Measurements from ENCODE around the gene ADGRD1. TPM values are rescaled to one million over a fixed set of nuclear protein-coding genes. Genes with fewer than 3 reads are reported as not detected.

The ADGRD1 gene
- total RNA-seq, 4 donors from 2014 or later: 28.2 to 52.4 (median 41.8) TPM

DNA sequence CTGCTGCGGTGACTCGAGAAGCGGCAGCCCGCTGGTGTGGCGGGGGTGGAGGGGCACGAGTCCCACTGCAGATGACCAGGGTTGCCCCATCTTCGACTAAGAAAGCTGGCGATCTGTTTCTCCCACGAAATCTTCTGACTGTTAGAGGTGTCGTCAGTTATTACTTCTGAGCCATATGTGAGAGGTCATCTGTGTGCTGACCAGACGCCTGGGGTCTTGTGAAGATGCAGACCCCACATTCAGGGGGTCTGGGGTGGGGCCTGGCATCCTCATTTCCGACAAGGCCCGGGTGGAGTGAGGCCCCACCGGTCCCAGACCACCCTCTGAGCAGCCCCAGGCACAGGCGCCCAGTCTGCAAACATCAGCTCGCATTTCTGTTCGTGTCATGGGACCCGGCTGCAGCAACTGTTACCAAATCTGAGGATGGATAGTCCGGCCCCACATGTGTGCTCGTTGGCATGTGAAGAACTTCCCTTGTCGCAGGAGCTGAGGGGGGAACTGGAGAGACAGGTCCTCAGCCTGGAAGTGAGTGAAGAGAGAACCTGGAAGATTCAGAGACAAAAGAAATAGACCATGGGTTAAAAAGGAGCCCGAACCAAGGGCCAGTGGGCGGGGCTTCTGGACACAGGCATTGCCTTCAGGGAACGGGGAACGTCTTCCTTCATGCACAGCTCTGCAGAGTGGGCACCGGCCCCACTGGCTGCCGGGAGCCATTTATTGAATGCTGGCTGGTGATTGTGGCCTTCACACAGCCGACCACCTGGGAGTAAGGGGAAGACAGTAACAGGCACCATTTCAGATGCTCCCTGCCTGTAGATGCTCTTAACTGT lies 135.2 kb downstream of the ADGRD1 start:
- no peak overlapping the region for H3K4me3 ChIP-seq
- no peaks in the 10 kb centered on the region for H3K27me3 ChIP-seq
- intact Hi-C loops (cut with DNase I): no loop called here
- H3K27ac ChIP-seq (replicated peaks in 1 of 4): no peak overlapping the region
- H3K9me3 ChIP-seq: no peaks in the 10 kb centered on the region
- peaks cover 0 to 2% (median 1%) of the 10 kb centered on the region in 4 donors for H3K4me1 ChIP-seq
- peaks cover 0 to 54% (median 47%) of the 10 kb centered on the region in 4 donors for H3K36me3 ChIP-seq
- no peak for DNase-seq (ENCODE audit: extremely low spot score)
- TF ChIP-seq POLR2AphosphoS5 (IDR thresholded peaks at IDR 0.05) (no peak), POLR2A (IDR thresholded peaks at IDR 0.05; ENCODE audit: low read depth) (no peak), EP300 (IDR thresholded peaks at IDR 0.05) (no peak)
- TF ChIP-seq, protein P1, sequence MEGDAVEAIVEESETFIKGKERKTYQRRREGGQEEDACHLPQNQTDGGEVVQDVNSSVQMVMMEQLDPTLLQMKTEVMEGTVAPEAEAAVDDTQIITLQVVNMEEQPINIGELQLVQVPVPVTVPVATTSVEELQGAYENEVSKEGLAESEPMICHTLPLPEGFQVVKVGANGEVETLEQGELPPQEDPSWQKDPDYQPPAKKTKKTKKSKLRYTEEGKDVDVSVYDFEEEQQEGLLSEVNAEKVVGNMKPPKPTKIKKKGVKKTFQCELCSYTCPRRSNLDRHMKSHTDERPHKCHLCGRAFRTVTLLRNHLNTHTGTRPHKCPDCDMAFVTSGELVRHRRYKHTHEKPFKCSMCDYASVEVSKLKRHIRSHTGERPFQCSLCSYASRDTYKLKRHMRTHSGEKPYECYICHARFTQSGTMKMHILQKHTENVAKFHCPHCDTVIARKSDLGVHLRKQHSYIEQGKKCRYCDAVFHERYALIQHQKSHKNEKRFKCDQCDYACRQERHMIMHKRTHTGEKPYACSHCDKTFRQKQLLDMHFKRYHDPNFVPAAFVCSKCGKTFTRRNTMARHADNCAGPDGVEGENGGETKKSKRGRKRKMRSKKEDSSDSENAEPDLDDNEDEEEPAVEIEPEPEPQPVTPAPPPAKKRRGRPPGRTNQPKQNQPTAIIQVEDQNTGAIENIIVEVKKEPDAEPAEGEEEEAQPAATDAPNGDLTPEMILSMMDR (IDR thresholded peaks at IDR 0.05): no peak
- WGBS: 88% methylated on average over 27 of the region's 28 CpGs

DNA sequence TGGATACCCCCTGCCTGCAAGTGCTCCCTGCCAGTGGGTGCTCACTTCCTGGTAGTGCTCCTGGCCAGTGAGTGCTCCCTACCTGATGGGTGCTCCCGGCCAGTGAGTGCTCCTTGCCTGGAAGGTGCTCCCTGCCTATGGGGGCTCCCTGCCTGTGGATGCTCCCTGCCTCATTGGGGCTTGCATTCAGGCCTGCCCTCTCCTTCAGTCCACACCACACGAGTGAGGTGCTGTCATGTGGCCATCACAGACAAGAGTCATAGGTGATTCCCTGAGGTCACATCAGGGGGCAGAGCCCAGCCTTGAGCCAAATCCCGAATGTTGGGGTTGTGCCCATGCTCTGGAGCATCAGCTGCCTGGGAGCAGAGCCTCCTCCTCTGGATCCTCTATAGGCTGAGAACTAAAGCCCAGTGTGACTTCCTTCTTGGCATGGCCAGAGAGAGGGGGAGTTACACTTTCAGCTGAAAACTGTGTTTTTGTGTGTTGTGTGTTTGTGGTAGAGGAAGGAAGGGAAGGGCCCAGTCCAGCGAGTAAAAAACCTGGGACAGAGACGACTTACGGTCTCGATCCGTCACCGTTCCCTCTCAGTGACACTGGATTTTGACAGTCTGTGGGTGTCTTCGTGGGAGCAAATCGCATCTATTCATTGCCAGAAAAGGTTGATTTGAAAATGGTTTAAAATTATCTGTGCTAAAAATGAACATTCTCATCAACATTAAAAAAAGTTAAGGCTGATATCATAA lies 136.0 kb downstream of the ADGRD1 start:
- WGBS: 67% methylated on average over 11 of the region's 11 CpGs
- Histone ChIP-seq H3K27me3 (no peaks in the 10 kb centered on the region), H3K9me3 (no peaks in the 10 kb centered on the region), H3K4me1 (peaks cover 0 to 2% (median 1%) of the 10 kb centered on the region in 4 donors), H3K36me3 (peaks cover 0 to 46% (median 40%) of the 10 kb centered on the region in 4 donors), H3K4me3 (no peak overlapping the region), H3K27ac (replicated peaks in 1 of 4) (no peak overlapping the region)
- TF ChIP-seq POLR2A (IDR thresholded peaks at IDR 0.05; ENCODE audit: low read depth) (no peak), POLR2AphosphoS5 (IDR thresholded peaks at IDR 0.05) (no peak), EP300 (IDR thresholded peaks at IDR 0.05) (no peak)
- TF ChIP-seq, protein P1 (IDR thresholded peaks at IDR 0.05): no peak
- intact Hi-C loops (cut with DNase I): no loop called here
- no peak for DNase-seq (ENCODE audit: extremely low spot score)

DNA sequence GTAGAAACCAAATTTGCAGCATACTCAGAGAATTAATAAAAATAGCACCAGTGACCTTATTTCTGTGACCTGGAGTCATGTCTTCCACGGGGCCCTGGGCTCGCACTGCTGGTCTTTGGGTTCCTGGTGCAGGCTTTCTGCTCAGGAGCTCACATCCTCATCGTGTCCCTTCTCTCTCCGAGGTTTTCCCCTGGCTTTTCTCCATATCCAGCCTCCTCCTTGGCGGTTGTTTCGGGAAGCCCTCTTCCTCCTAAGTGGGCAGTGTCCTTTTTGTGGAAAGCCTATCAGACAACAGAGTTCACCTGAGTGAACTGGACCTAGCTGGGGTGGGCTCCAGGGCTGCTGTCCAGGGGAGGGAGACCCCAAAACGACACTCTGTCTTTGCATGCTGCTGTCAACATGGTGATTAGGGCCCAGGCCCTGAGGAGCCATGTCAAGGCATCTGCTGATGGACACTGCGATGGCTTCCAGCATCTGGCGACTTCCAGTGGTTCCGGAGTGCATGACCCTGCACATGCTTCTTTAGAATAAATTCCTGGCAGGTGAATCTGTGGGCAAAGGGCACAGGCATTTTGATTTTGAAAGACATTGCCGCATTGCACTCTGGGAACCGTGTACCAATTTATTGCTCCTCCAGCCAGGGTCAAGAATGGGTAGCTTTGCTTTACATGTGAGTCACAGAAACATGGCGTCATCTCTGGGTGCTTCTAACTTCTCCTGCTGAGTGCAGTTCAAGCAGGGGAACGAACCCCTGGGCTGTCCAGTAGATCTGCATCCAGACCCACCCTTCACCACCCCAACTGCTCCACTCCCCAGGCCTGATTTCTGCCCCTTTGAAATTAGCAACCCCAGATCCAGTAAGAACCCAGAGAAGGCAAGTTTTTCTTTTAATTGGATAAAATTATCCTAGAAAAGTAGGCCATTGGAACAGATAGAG lies 136.8 kb downstream of the ADGRD1 start:
- no peak for DNase-seq (ENCODE audit: extremely low spot score)
- TF ChIP-seq POLR2AphosphoS5 (IDR thresholded peaks at IDR 0.05) (no peak), EP300 (IDR thresholded peaks at IDR 0.05) (no peak), POLR2A (IDR thresholded peaks at IDR 0.05; ENCODE audit: low read depth) (no peak)
- TF ChIP-seq, protein P1 (IDR thresholded peaks at IDR 0.05): no peak
- no peaks in the 10 kb centered on the region for H3K9me3 ChIP-seq
- peaks cover 0 to 2% (median 1%) of the 10 kb centered on the region in 4 donors for H3K4me1 ChIP-seq
- no peak overlapping the region for H3K4me3 ChIP-seq
- H3K27me3 ChIP-seq: no peaks in the 10 kb centered on the region
- intact Hi-C loops (cut with DNase I): no loop called here
- no peak overlapping the region for H3K27ac ChIP-seq (replicated peaks in 1 of 4)
- peaks cover 0 to 38% (median 32%) of the 10 kb centered on the region in 4 donors for H3K36me3 ChIP-seq
- 78% methylated on average over 14 of the region's 14 CpGs for WGBS

DNA sequence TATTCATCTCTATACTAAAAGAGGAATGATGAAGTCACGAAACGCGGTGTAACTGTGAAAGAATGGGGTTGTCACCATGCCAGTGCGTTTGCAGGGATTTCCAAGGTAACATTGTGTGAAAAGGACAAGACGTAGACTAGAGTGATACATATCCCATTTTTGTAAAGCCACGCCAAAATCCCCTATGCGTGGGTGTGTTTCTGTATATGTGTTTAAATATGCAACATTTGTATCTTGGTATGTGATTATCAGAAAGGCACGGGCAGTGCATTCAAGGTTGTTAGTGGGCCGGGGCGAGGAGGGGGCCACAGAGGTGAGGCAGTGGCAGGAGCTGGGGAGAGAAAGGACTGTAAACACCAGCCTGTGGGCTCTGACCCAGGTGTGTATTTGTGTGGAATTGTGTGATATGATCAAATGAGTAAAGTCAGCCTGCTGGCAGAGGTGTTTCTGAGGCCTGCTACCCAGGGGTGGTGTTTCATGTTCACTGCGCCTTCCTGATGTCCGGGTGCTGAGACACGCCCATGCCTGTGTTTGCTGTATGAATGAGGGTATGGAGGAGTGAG lies 137.8 kb downstream of the ADGRD1 start:
- no peak for DNase-seq (ENCODE audit: extremely low spot score)
- H3K27ac ChIP-seq (replicated peaks in 1 of 4): no peak overlapping the region
- H3K9me3 ChIP-seq: no peaks in the 10 kb centered on the region
- H3K4me3 ChIP-seq: no peak overlapping the region
- 81% methylated on average over 12 of the region's 13 CpGs for WGBS
- TF ChIP-seq EP300 (IDR thresholded peaks at IDR 0.05) (no peak), POLR2A (IDR thresholded peaks at IDR 0.05; ENCODE audit: low read depth) (no peak), POLR2AphosphoS5 (IDR thresholded peaks at IDR 0.05) (no peak)
- TF ChIP-seq, protein P1 (IDR thresholded peaks at IDR 0.05): no peak
- H3K4me1 ChIP-seq: peaks cover 0 to 2% (median 1%) of the 10 kb centered on the region in 4 donors
- peaks cover 0 to 28% (median 23%) of the 10 kb centered on the region in 4 donors for H3K36me3 ChIP-seq
- intact Hi-C loops (cut with DNase I): no loop called here
- no peaks in the 10 kb centered on the region for H3K27me3 ChIP-seq

All from esophagus muscularis mucosa (tissue), 4 donors.